GM12878 (cell line): ENCODE results near the gene GP9. TPM values are rescaled to one million over a fixed set of nuclear protein-coding genes. Genes with fewer than 3 reads are reported as not detected.
A peak's percentile ranks its signal among the peaks of the same experiment; 100 is the strongest.

Experiments used
- ATAC-seq: fragments of 200-7000 bp; cut with Tn5 transposase; 3 replicates; pipeline ENCODE4 v1.9.1; 2020; ENCODE audit warnings: mild to moderate bottlenecking, moderate library complexity
- BruUV-seq: library from RNA; stranded (reverse); fragments of 400-500 nt; replicated peaks from 2 replicates; lab custom pipeline; 2021; lab: Mats Ljungman, UMichigan
- CTCF ChIA-PET: fragments of 300-600 bp; sonication (Branson Sonifier 250); formaldehyde crosslinking; extraction: SDS; loops from one replicate; lab custom pipeline; 2021; ENCODE audit warnings: inconsistent platforms; lab: Yijun Ruan, JAX
- POLR2A ChIA-PET: fragments of 350-600 bp; formaldehyde crosslinking; extraction: SDS; loops from one replicate; lab custom pipeline; 2021; ENCODE audit warnings: inconsistent platforms; lab: Charles Lee
- RAD21 ChIA-PET: fragments of 300-600 bp; sonication (Branson Sonifier 250); formaldehyde crosslinking; loops from one replicate; lab custom pipeline; 2023; ENCODE audit warnings: antibody characterized with exemption; ENCODE audit not compliant: unreplicated experiment; lab: Charles Lee
- SMC1A ChIA-PET: fragments of 300-600 bp; sonication (Branson Sonifier 250); formaldehyde crosslinking; loops from one replicate; lab custom pipeline; 2023; ENCODE audit not compliant: unreplicated experiment, uncharacterized antibody; lab: Charles Lee
- DNase-seq: peaks from one replicate; pipeline ENCODE4 v3.0.0-alpha.2; 2011; ENCODE audit warnings: low read depth, low spot score
- FAIRE-seq: peaks from 3 replicates; lab custom pipeline; 2011; peaks lifted over from hg19 to GRCh38; lab: Jason Lieb, UNC
- H2AFZ ChIP-seq: 2 replicates; pipeline ENCODE4 v1.6.0; 2011; ENCODE audit warnings: low read depth, low read length, control low read depth; ENCODE audit not compliant: control insufficient read depth
- H3K27ac ChIP-seq: 2 replicates; pipeline ENCODE4 v1.5.1; 2011; ENCODE audit warnings: control low read depth; ENCODE audit not compliant: control insufficient read depth, insufficient read depth
- H3K27me3 ChIP-seq, 2 experiments: replicated peaks in 1 of 2; 2 replicates each; pipeline versions ENCODE4 v1.6.0 to v1.6.1; 2011; ENCODE audit warnings: low read length in 1 of 2; ENCODE audit not compliant: control insufficient read depth in 2 of 2, insufficient read depth in 2 of 2
- H3K36me3 ChIP-seq, 2 experiments: 2 replicates each; pipeline ENCODE4 v1.5.1; 2011; ENCODE audit warnings: low read length in 1 of 2; ENCODE audit not compliant: control insufficient read depth in 2 of 2, insufficient read depth in 2 of 2
- H3K4me1 ChIP-seq: 2 replicates; pipeline ENCODE4 v1.6.1; 2011; ENCODE audit warnings: mild to moderate bottlenecking, low read length, moderate library complexity, mixed read lengths; ENCODE audit not compliant: control insufficient read depth, insufficient read depth
- H3K4me2 ChIP-seq: 2 replicates; pipeline ENCODE4 v1.6.0; 2011; ENCODE audit warnings: control low read depth; ENCODE audit not compliant: control insufficient read depth, insufficient read depth
- H3K4me3 ChIP-seq: fragments of 200-600 bp; sonication (generic); 2 replicates; pipeline ENCODE4 v1.5.1; 2016
- H3K79me2 ChIP-seq: 2 replicates; pipeline ENCODE4 v1.6.0; 2011; ENCODE audit warnings: low read length; ENCODE audit not compliant: control insufficient read depth, insufficient read depth
- H3K9ac ChIP-seq: 2 replicates; pipeline ENCODE4 v1.8.0; 2011; ENCODE audit warnings: low read length, control low read depth, mixed read lengths; ENCODE audit not compliant: control insufficient read depth, insufficient read depth
- H3K9me3 ChIP-seq: replicated peaks from 3 replicates; pipeline ENCODE4 v1.5.1; 2011; ENCODE audit warnings: mild to moderate bottlenecking, low read length; ENCODE audit not compliant: control insufficient read depth, insufficient read depth
- H4K20me1 ChIP-seq: 2 replicates; pipeline ENCODE4 v1.6.0; 2011; ENCODE audit not compliant: control insufficient read depth, insufficient read depth
- CTCF ChIP-seq, 3 experiments: IDR thresholded peaks in 2 of 3; conservative IDR thresholded peaks in 1 of 3; 2 replicates each; pipeline ENCODE4 v1.5.1; 2011; ENCODE audit warnings: low read depth in 3 of 3, low read length in 3 of 3, mild to moderate bottlenecking in 3 of 3, control low read depth in 2 of 3, moderate library complexity in 2 of 3, inconsistent platforms in 1 of 3, mixed read lengths in 1 of 3; ENCODE audit not compliant: control insufficient read depth in 2 of 3, insufficient read depth in 1 of 3; ENCODE audit errors: extremely low read depth in 1 of 3
- E2F8 ChIP-seq: fragments of 450-650 bp; IDR thresholded peaks from 2 replicates; pipeline ENCODE4 v1.6.1; 2018; ENCODE audit warnings: mild to moderate bottlenecking, low read depth, moderate library complexity; ENCODE audit not compliant: partially characterized antibody
- FOS ChIP-seq: IDR thresholded peaks from 3 replicates; pipeline ENCODE4 v1.6.1; 2011; ENCODE audit warnings: borderline replicate concordance; ENCODE audit not compliant: insufficient read length; ENCODE audit errors: extremely low read depth
- HCFC1 ChIP-seq: fragments of 150-350 bp; IDR thresholded peaks from 2 replicates; pipeline ENCODE4 v1.6.1; 2014; ENCODE audit warnings: low read length
- HDGF ChIP-seq: fragments of 450-650 bp; IDR thresholded peaks from 2 replicates; pipeline ENCODE4 v1.6.1; 2016; ENCODE audit warnings: antibody characterized with exemption
- RAD21 ChIP-seq: IDR thresholded peaks from 2 replicates; pipeline ENCODE4 v1.6.1; 2011; ENCODE audit warnings: mild to moderate bottlenecking, low read depth, low read length, moderate library complexity; ENCODE audit not compliant: insufficient read depth
- SMARCA5 ChIP-seq: fragments of 450-650 bp; IDR thresholded peaks from 2 replicates; pipeline ENCODE4 v1.6.1; 2017; ENCODE audit warnings: mild to moderate bottlenecking
- STAT3 ChIP-seq: IDR thresholded peaks from 2 replicates; pipeline ENCODE4 v1.6.1; 2011; ENCODE audit warnings: low read depth, low read length, improper control_type of control experiment
- TCF7 ChIP-seq: IDR thresholded peaks from 2 replicates; pipeline ENCODE4 v1.6.1; 2014; ENCODE audit warnings: antibody characterized with exemption, borderline replicate concordance
- YBX1 ChIP-seq: fragments of 450-650 bp; IDR thresholded peaks from 2 replicates; pipeline ENCODE4 v1.6.1; 2016; ENCODE audit warnings: antibody characterized with exemption
- ZNF207 ChIP-seq: fragments of 450-650 bp; IDR thresholded peaks from 2 replicates; pipeline ENCODE4 v1.6.1; 2014; ENCODE audit warnings: antibody characterized with exemption, mild to moderate bottlenecking, borderline replicate concordance
- ZNF217 ChIP-seq: fragments of 450-650 bp; IDR thresholded peaks from 2 replicates; pipeline ENCODE4 v1.6.1; 2017; ENCODE audit warnings: antibody characterized with exemption, mild to moderate bottlenecking
- WGBS: methylation state at CpG from one replicate; pipeline ENCODE4 v1.1.6; 2016; ENCODE audit warnings: low lambda C conversion rate; ENCODE audit not compliant: insufficient replicate concordance, insufficient coverage; ENCODE audit errors: missing lambda C conversion rate; 5-methylcytosine and 5-hydroxymethylcytosine counted together
- in situ Hi-C: fragments of 300-500 bp; cut with MboI; formaldehyde crosslinking; loops from 9 replicates; pipeline ENCODE4 v1.14.3; 2018; ENCODE audit warnings: mixed read lengths
- intact Hi-C: fragments of 100-400 bp; cut with micrococcal nuclease; formaldehyde crosslinking; loops from one replicate; pipeline ENCODE4 v1.14.2; 2022; ENCODE audit not compliant: unreplicated experiment
- polyA plus RNA-seq, 11 experiments: library from polyadenylated mRNA; depleted of rRNA in 4 of 11; unstranded in 6 of 11; stranded (reverse) in 5 of 11; fragments of >200 nt; fragmentation: Nextera tagmentation in 4 of 11; fragmentation: Illumina TruSeq in 1 of 11; extraction: Ambion mirVana in 4 of 11; extraction: Trizol in 1 of 11; gene quantifications; 1 replicate in 1 of 11; 2 replicates in 10 of 11; pipeline versions ENCODE4 v1.2.1 to v1.2.3, GENCODE V29; 2011 to 2016; ENCODE audit warnings: inconsistent platforms in 2 of 11, missing spikeins in 2 of 11, low read depth in 1 of 11
- total RNA-seq, 4 experiments: library from RNA; depleted of rRNA in 3 of 4; stranded (reverse); fragments of >200 nt in 3 of 4; fragmentation: Illumina TruSeq in 1 of 4; extraction: Trizol in 1 of 4; gene quantifications; 2 replicates each; pipeline versions ENCODE4 v1.2.1 to v1.2.3, GENCODE V29; 2013 to 2021

GP9 gene
- total and polyA plus RNA-seq, 10 of the 15 experiments (the other 5 are each of a cell fraction or from before 2014, with no cell fraction given), result 0.15 TPM; not detected in 9

DNA sequence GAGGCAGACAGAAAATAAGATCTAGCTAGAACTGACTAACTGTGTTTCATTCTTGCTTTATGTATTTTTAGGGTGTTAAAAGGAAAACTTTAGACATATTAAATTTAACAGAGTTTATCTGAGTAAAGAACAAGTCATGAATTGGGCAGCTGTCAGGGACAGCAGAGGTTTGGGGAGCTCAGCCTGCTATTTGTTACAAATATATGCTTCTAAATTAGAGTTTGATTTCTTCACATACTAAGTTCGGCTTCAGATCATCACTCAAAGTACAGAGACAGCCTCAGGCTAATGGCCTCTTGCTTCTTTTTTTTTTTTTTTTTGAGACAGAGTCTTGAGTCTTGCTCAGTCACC lies 37.6 kb upstream of the GP9 start:
- H2AFZ ChIP-seq, result no peak overlapping the region
- ChIA-PET SMC1A (interaction anchor here (0.9 to 1.9 kb wide), 2 partner anchors 30 to 224 kb away, joined by 3 to 4 read pairs; no protein-coding TSS in a partner anchor), POLR2A (interaction anchor here (0.6 kb wide), 1 partner anchor 326 kb away, joined by 3 read pairs; no protein-coding TSS in a partner anchor), RAD21 (no interaction called here), CTCF (interaction anchor here (1.2 kb wide), 1 partner anchor 53 kb away, joined by 5 read pairs; no protein-coding TSS in a partner anchor)
- WGBS, result 59% methylated on average over 1 of the region's 1 CpG
- H4K20me1 ChIP-seq, result no peaks in the 10 kb centered on the region
- TF ChIP-seq HCFC1 (no peak), YBX1 (no peak), ZNF207 (no peak)
- H3K9ac ChIP-seq, result no peak overlapping the region
- H3K27me3 ChIP-seq, result peaks cover 0 to 4% of the 10 kb centered on the region in 2 experiments; a peak in 1 of 4 replicates
- no peaks in the 10 kb centered on the region for H3K9me3 ChIP-seq
- BruUV-seq, result no TSS peak
- H3K4me1 ChIP-seq, result peaks cover 5% of the 10 kb centered on the region
- H3K27ac ChIP-seq, result no peak overlapping the region
- no peak for ATAC-seq
- FAIRE-seq, result no peak
- DNase-seq, result no peak
- intact Hi-C loops (no loop called here), in situ Hi-C loops (no loop called here)
- no peaks in the 10 kb centered on the region for H3K79me2 ChIP-seq
- H3K36me3 ChIP-seq, result no peaks in the 10 kb centered on the region
- no peak overlapping the region for H3K4me3 ChIP-seq
- no peak overlapping the region for H3K4me2 ChIP-seq

DNA sequence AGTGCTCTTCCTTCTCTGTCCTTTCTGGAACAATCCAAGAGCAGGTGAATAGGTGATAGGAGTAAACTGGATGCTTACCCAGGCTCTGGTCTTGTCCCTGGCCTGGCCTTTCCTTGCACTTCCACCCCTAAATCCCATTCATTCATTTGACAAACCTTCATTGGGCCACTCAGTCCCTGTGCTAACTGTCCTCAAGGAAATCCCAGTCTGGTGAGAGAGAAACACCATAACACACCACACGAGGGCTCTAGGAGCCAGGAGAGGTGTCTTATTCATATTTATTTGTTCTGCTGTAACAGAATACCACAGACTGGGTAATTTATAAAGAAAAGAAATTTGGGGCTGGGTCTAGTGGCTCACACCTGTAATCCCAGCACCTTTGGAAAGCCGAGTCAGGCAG lies 36.7 kb upstream of the GP9 start:
- Histone ChIP-seq H4K20me1 (no peaks in the 10 kb centered on the region), H3K79me2 (no peaks in the 10 kb centered on the region), H3K9ac (no peak overlapping the region), H3K4me1 (peaks cover 5% of the 10 kb centered on the region), H3K36me3 (no peaks in the 10 kb centered on the region), H3K4me3 (no peak overlapping the region), H3K27me3 (peaks cover 0 to 4% of the 10 kb centered on the region in 2 experiments; a peak in 1 of 4 replicates), H3K4me2 (no peak overlapping the region), H2AFZ (no peak overlapping the region), H3K9me3 (no peaks in the 10 kb centered on the region), H3K27ac (no peak overlapping the region)
- ATAC-seq (no peak), DNase-seq (no peak), FAIRE-seq (no peak)
- 3% methylated on average over 2 of the region's 2 CpGs for WGBS
- peak; percentile 27; the same call in 1 of the 2 replicates for TF ChIP-seq RAD21
- TF ChIP-seq FOS, result no peak
- no peak for TF ChIP-seq E2F8
- TF ChIP-seq SMARCA5, result no peak
- no peak for TF ChIP-seq STAT3
- TF ChIP-seq ZNF217, result no peak
- no peak for TF ChIP-seq HDGF
- no peak for TF ChIP-seq TCF7
- peak in 2 of 3 experiments; percentile 17 to 31; a peak in 2 of 6 replicates for TF ChIP-seq CTCF (IDR thresholded peaks at IDR 0.05 in 2 of 3, conservative IDR thresholded peaks at IDR 0.05 in 1 of 3; ENCODE audit: control insufficient read depth in 2 of 3, extremely low read depth in 1 of 3, insufficient read depth in 1 of 3, low read depth in 3 of 3, low read length in 3 of 3)
- CTCF ChIA-PET, result no interaction called here
- intact Hi-C loops, result no loop called here
- SMC1A ChIA-PET, result no interaction called here
- RAD21 ChIA-PET, result no interaction called here
- POLR2A ChIA-PET, result no interaction called here
- BruUV-seq, result no TSS peak
- in situ Hi-C loops, result no loop called here
